GM19351 (cell line): ENCODE measurements around the gene MARK2.
"Not testable (repeated sequence)": the region's sequence is repeated elsewhere in the genome, so short reads cannot be mapped to it uniquely, and the experiment has no call there.

Experiments
- ATAC-seq: cut with Tn5 transposase; IDR thresholded peaks from one replicate; pipeline ENCODE4 v1.9.1; 2021; ENCODE audit warnings: mild to moderate bottlenecking, moderate library complexity; ENCODE audit not compliant: unreplicated experiment

The MARK2 gene

DNA sequence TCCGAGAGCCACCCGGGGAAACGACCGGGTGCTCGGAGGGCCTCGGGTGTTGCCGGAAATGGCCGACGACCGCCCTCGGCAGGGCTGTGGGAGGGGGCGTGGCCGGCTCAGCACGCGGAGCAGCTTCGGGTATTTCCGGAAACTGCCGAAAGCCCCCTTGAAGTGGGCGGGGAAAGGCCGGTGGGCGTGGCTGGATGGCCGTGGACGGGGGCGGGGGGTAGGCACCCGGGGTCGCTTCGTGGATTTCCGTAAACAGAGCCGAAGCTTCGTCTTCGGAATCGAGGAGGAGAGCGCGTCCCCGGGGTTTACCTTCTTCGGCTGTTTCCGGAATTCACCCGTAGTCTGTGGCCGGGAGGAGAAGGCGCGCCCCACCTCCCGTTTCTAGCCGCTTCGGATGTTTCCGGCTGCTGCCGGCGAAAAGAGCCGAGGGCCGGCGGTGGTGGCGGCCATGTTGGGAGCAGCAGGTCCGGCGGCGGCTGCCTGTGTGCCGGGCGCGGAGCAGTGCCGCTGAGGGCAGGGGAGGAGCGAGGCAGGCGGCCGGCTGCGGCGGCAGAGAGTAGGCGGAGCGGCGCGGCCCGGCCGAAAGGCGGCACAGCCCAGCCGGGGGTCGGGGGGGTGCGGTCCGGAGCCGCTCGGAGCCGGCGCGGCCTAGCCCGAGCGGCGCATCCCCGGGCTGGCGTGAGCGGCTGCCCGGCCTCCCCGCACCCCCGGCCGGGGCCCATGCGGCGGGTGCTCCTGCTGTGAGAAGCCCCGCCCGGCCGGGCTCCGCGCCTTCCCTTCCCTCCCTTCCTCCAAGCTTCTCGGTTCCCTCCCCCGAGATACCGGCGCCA, at the start of gene MARK2:
MARK2 (plus strand) TSS at position 433 of the 830 bp plus-strand sequence; CDS start at position 830, 397 bp downstream.
- peak; percentile 75 for ATAC-seq

DNA sequence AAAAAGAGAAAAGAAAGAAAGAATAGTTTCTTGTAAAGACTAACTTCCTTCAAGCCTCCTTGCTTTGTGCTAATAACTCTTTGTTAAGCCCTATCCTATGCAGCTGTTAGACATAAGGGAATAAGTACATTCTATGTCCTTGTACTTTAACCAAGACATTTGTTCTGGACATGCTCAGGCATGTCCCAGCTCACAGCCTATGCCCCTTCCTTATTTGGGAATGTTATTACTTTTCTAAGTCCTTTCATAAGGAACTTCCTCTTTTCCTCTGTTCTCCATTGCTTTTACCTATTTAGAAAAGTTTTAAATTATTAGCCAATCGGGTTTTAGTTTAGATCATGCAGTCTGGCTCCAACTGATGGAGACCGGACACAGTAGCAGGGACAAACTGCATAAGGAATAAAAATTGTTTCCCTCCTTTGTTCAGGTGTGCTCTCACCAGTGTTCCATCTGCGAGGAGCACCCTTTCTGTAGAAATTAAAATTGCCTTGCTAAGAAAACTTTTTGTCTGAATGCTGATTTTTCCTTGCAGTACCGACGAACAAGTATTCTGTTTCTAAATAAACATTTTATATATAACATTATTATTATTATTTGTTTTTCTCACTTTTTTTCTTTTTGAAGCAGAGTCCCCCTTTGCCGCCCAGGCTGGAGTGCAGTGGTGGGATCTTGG, 47.3 kb upstream of the MARK2 start:
- ATAC-seq: no peak

DNA sequence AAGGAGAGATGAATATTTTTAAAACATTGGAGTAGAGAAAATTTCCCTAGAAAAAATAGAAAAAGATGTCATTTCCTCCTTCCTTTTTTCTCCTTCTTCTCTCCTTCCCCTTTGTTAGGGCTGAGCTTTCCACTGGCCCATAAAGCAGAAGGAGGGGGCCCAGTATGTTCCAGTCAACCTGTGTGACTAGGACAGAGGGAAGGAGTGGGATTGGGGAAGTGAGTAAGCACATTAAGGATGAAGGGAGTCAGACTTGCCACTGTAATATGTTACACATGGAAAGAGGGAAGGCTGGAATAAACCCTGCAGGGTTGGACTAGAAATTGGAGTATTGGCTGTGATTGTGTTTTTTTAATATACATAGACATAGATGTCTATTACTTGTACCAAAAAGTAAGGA, 45.7 kb upstream of the MARK2 start:
- ATAC-seq: no peak

DNA sequence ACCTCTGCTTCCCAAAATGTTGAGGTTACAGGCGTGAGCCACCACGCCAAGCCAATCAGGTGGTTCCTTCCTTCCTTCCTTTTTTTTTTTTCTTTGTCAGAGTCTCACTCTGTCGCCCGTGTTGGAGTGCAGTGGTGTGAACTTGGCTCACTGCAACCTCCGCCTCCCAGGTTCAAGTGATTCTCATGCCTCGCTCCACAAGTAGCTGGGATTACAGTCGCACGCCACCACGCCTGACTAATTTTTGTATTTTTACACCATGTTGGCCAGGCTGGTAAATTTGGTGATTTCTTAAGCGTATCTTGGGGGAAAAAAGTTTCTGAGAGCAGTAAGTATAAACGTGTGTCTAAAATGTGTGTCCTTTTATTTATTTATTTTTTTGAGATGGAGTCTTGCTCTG, 43.8 kb upstream of the MARK2 start:
- no peak for ATAC-seq

DNA sequence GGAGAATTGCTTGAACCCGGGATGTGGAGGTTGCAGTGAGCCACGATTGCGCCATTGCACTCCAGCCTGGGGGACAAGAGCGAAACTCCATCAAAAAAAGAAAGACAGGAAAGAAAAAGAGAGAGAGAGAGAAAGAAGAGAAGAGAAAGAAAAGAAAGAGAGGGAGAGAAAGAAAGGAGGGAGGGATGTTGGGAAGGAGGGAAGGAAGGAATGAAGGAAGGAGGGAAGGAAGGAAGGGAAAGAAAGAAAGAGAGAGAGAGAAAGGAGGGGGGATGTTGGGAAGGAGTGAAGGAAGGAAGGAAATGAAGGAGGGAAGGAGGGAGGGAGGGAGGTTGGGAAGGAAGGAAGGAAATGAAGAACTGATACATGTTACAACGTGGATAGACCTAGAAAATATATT, 38.0 kb upstream of the MARK2 start:
- no peak for ATAC-seq

DNA sequence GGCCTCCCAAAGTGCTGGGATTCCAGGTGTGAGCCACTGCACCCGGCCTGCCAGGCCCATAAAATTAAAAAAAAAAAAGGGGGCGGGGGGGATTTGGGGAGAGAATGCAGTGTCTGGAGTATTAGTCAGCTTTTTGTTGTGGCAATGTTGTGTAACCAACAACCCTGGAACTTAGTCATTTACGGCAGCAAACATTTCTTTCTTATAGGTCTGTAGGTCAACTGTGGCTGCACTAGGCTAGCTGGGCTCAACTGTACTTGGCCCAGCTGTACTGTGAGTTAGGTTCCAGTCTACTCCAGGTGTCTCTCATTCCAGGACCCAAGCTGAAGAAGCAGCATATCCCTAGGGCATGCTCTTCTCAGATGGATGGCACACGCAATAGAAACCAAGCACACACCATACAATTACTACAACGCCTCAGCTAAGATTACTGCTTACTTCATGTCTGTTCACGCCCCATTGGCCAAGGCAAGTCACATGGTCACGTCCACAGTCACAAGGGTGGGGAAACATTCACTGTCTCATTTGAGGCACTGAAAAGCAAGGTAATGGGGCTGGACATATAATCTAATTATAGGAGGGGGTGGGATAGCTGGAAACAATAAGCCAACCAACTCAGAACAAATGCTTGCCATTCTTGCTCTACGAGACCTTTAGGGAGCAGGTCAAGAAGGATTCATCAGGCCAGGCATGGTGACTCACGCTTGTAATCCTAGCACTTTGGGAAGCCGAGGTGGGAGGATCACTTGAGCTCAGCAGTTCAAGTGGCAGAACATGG, 36.1 kb upstream of the MARK2 start:
- ATAC-seq: no peak

DNA sequence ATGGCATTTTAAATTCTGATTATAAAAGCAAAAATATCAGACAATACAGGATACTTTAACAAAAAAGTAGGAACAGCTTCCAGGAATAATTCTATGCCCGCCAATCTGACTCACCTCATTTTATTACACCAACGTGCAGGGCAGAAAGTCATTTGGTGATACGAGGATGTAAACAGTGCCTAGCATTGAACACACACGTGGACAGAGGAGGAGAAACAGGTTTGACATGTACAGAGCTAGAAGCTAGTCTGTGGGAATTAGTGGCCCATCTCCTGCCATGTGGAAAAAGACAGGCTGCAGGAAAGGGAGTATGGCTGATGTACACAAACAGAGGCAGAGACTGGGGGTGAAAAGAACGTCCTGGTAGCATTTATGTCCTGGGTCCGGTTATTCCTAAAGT, 34.7 kb upstream of the MARK2 start:
- no peak for ATAC-seq

DNA sequence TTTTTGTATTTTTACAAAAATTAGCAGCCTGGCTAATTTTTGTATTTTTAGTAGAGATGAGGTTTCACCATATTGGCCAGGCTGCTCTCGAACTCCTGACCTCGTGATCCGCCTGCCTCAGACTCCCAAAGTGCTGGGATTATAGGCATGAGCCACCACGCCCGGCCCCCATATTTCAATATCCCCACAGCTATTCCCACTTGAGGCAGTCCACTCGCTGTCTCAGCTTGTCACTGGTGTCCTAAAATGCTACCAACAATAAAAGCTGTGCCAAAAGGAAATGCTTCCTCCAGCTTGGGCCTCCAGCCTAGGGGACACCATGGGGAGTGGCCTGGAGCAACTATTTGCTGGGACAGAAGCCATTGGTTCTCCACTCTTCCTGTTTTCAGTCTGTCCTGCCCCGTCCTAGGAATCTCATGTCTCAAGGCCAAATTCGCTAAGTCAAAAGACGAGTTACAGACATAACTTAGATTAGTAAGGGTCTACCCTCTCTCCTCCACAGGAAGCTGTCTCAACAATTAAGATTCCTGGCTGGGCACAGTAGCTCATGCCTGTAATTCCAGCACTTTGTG, 33.0 kb upstream of the MARK2 start:
- ATAC-seq: no peak

DNA sequence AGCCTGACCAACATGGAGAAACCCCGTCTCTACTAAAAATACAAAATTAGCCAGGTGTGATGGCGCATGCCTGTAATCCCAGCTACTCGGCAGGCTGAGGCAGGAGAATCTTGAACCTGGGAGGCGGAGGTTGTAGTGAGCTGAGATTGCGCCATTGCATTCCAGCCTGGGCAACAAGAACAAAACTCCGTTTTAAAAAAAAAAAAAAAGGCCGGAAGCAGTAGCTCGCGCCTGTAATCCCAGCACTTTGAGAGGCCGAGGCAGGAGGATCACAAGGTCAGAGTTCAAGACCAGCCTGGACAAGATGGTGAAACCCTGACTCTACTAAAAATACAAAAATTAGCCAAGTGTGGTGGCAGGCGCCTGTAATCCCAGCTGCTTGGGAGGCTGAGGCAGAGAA, 28.5 kb upstream of the MARK2 start:
- ATAC-seq: not testable (repeated sequence)

DNA sequence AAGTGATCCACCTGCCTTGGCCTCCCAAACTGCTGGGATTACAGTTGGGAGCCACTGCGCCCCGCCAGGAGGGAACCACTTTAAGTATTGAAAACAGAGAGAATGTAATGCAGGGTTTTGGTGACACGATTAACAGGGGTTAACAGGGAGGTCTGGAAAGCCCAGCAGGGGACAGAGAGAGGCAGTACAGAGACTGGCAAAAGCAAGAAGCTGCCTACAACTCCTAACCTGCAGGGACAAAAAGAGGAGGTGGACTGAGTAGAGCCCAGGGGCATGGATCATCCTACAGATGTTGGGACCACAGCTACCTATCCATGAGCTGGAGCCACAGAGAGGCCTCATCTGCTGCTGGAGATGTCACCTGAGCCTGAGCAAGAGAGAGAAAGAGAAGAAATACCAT, 27.4 kb upstream of the MARK2 start:
- no peak for ATAC-seq

DNA sequence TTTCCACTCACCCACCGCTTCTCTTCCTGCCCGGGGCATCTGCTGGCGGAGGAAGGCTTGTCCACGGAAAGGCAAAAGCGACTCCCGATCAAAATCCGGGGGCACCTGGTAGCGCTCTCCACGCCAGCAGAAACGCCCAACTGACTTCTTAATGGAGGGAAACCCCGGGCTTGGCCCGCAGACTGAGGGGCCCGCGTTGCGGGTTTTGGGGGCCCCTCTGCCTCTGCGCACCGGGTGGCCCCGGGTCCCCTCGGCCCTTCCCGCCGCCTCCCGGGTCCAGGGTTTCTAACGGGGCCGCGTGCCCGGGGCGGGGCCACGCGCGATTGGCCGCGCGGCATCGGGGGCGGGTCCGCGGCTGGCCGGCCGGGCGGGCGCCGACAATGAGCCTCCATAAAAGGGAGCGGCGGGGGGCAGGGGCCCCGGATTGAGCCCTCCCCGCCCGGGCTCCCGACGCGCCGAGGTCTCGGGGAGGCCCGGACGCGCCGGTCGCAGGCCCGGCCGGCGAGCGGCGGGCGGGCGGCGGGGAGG, 25.8 kb upstream of the MARK2 start, which contains the start of gene SPINDOC:
SPINDOC (plus strand) TSS at position 422 of the 528 bp plus-strand sequence. CDS start 231 bp downstream, outside the sequence.
- peak; percentile 79 for ATAC-seq

DNA sequence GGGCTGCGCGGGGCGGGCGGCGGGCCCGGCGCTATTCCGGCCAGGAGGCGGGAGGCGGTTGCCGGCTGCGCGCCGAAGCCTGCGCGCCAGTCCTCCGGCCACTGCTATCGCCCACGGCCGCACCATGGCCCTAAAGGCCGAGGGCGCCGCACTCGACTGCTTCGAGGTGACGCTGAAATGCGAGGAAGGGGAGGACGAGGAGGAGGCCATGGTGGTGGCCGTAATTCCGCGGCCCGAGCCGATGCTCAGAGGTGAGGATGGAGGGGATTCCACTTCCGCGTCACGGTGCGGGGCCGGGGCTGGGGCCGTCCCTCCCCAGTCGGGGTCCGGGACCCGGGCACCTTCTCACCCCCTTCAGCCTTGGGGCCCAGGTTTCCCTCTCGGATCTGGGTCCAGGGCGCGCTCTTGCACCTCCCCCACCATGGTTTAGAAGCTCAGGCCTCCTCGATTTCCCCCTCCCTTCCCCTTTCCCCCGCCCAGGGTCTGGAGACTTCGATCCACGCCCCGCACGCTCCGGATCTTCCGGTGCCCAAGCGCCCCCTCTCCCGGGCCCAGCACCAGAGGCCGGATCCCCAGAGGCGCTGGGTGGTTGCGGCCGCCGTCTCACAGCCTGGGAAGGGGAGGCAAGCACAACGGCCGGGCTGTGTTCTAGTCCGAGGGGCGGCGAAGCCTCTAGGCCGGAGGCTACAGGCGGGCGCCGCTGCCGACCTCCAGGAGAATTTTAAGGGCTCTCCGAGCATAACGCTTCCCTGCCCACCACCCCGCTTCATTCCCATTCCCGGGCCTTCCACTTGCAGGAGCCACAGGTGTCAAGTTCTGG, 25.1 kb upstream of the MARK2 start:
- peak; percentile 41 for ATAC-seq

DNA sequence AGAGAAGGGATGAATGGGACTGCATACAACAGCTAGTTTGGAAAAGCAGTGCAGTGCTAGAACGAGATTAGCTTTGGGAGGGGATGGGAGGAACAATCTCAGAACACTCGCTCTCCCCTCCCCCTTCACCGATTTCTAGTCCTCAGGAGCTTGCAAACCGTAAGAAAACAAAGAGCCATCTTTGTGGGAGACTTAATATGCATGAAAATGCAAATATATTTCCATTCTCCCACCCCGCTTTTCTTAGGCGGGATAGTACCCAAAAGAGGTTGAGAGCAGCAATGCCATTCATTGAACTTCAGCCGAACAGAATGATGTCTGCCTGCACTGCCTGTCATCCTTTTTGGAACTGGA, 24.6 kb upstream of the MARK2 start:
- ATAC-seq: no peak

DNA sequence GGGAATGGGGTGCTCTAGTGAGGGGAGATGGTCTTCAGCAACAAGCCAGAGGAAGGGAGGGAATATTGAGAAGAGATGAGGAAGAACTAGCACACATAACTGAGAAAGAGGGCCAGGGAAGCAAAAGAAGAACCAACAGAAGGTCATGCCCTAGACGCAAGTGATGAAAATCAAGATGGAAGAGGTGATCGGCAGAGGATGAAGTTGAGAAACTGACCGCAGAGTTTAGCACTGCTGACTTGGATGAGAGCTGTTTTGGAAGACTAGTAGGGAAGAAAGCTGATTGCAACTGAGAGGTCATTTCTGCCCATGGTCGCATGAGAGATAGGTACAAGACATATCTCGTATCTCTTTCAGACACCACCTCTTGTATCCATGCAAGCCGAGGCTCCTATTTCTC, 22.7 kb upstream of the MARK2 start:
- ATAC-seq: no peak

DNA sequence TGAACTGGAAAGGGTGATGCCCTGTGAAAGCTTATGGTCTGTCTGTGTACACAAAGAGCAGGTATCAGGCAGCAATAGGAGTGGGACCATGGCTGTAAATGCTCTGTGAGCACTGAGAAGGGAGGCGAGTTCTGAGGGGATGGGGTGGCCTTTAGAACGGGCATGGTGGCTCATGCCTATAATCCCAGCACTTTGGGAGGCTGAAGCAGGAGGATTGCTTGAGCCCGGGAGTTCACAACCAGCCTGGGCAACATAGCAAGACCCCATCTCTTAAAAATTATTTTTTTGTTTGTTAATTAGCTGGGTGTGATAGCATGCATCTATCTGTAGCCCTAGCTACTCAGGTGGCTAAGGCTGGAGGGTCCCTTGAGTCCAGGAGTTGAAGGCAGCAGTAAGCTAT, 22.2 kb upstream of the MARK2 start:
- no peak for ATAC-seq

DNA sequence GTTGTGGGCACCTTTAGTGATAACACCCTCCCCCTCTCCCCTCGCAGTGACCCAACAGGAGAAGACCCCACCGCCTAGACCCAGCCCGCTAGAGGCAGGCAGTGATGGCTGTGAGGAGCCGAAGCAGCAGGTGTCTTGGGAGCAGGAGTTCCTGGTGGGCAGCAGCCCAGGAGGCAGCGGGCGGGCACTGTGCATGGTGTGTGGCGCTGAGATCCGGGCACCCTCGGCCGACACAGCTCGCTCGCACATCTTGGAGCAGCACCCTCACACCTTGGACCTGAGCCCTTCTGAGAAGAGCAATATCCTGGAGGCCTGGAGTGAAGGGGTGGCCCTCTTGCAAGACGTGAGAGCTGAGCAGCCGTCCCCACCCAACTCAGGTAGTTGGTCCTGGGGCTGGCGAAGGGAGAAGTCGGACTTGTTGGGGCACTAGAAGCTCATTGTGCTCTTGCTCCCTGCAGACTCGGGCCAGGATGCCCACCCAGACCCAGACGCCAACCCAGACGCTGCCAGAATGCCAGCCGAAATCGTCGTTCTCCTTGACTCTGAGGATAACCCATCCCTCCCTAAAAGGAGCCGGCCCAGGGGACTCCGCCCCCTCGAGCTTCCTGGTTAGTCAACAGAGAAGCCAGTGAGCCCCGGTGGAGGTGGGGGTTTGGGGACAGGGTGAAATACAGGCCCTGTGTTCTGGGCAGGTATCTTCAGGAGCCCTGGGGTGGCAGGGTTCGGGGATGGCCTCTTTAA, 21.0 kb upstream of the MARK2 start:
- ATAC-seq: no peak

DNA sequence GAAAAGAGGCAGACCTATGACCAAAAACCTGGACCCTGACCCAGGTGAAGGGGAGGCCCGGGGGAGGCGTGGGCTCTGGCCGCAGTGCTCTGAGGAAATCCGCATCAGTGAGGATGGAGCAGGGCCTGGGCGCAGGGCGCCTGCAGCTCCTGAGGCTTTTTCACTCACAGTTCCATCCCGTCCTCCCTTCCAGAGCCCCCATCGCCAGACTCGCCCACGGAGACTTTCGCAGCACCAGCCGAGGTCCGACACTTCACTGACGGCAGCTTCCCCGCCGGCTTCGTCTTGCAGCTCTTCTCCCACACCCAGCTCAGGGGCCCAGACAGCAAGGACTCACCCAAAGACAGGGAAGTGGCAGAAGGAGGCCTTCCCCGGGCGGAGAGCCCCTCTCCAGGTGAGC, 20.3 kb upstream of the MARK2 start:
- no peak for ATAC-seq

DNA sequence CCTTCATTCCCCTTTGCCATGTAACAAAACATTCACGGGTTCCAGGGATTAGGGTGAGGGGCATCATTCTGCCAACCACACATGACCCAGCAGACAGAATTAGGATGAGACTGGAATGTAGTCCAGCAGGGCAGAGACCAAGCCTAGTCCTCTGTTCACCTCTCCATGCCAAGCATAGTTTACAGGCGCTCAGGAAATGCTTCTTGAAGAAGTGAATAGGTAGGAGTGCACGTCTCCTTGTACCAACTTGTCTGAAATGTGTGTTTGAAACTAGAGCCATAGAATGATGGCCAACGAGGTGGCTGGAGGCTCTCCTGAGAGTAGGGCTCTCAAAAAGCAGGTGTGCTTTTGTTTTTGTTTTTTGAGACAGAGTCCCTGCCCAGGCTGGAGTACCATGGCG, 17.5 kb upstream of the MARK2 start:
- ATAC-seq: no peak

DNA sequence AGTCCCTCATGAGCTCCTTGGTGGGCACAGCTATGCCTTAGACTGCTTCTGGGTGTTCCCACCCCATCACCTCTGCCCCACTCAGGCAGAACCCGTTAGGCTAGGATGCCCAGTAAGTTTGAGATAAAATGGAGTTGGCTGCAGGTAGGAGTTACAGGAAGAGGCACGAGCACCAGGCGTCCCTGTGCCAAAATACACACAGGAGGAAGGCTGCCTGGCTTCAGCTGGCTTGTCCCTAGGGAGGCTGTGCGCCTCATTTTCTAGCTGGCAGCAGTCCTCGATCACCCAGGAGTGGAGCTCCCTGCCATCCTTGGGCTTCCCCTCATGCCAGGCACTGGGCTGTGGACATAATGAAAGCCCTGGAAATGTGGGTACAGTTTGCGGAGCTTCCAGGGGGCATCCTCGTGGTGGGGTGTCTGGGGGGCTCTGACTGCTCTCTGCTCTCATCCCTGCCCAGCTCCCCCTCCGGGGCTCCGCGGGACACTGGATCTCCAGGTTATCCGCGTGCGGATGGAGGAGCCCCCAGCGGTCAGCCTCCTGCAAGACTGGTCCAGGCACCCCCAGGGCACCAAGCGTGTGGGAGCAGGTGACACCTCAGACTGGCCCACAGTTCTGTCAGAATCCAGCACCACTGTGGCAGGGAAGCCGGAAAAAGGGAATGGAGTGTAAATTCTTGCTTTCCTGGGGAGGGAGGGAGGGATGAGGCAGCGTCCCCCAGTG, 12.3 kb upstream of the MARK2 start:
- no peak for ATAC-seq
